Measurements from ENCODE around the gene SNX32.

DNA sequence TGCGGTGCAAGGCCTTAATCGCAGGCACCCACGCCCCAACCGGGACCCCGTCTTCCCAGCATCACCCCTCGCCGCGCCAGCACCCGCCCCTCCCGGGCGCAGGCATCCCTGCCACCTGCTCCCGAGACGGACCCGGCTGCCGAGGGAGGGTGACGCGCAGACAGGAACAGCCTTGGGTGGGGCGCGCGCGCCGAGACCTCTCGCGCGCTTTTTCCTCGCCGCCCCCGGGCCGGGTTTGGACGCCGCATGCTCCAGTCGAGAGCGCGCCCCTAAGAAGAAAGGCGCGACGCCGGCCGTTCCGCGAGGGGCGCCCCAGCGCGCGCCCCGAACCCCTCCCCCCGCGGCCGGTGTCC, 23.7 kb downstream of the SNX32 start:
- TF ChIP-seq GATA2 (IDR thresholded peaks at IDR 0.05; ENCODE audit: low read depth, low read length) (no peak), GATA3 (IDR thresholded peaks at IDR 0.05; ENCODE audit: low read depth, low read length) (no peak)
